Measurements from ENCODE around the gene IPO5.

DNA sequence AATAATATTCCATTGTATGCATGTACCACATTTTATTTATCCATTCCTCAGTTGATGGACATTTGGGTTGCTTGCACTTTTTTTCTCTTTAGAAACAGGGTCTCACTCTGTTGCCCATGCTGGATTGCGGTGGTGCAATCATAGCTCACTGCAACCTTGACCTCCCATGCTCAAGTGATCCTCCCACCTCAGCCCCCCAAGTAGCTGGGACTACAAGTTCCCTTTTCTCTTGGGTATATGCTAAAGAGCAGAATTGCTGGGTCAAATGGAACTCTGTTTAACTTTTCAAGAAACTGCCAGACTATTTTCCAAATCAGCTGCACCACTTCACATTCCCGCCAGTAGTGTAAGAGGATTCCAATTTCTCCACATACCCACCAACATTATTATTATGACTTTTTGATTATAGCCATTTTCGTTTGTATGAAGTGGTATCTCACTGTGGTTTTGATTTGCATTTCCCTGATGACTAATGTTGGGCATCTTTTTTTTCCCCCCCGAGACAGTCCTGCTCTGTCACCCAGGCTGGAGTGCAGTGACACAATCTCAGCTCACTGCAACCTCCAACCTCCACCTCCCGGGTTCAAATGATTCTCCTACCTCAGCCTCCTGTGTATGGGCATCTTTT, 7.6 kb upstream of the IPO5 start:
- TF ChIP-seq, protein P1, sequence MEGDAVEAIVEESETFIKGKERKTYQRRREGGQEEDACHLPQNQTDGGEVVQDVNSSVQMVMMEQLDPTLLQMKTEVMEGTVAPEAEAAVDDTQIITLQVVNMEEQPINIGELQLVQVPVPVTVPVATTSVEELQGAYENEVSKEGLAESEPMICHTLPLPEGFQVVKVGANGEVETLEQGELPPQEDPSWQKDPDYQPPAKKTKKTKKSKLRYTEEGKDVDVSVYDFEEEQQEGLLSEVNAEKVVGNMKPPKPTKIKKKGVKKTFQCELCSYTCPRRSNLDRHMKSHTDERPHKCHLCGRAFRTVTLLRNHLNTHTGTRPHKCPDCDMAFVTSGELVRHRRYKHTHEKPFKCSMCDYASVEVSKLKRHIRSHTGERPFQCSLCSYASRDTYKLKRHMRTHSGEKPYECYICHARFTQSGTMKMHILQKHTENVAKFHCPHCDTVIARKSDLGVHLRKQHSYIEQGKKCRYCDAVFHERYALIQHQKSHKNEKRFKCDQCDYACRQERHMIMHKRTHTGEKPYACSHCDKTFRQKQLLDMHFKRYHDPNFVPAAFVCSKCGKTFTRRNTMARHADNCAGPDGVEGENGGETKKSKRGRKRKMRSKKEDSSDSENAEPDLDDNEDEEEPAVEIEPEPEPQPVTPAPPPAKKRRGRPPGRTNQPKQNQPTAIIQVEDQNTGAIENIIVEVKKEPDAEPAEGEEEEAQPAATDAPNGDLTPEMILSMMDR (conservative IDR thresholded peaks at IDR 0.05; ENCODE audit: low read length), result no peak
- TF ChIP-seq EZH2phosphoT487 (IDR thresholded peaks at IDR 0.05; ENCODE audit: borderline replicate concordance, low read depth, low read length), result no peak
